Astrocyte (in vitro differentiated cells and primary cell): ENCODE measurements around the gene STXBP5.

ENCODE experiments used
- EZH2 ChIP-seq: IDR thresholded peaks from 2 replicates; pipeline ENCODE4 v1.6.1; 2012; ENCODE audit warnings: mild to moderate bottlenecking, low read length, inconsistent platforms; ENCODE audit not compliant: insufficient read depth
- TF ChIP-seq, protein P1 (sequence below): IDR thresholded peaks from 2 replicates; pipeline ENCODE4 v1.5.1; 2011; ENCODE audit warnings: low read depth, mild to moderate bottlenecking, inconsistent platforms, low read length, moderate library complexity; ENCODE audit not compliant: insufficient read depth

DNA sequence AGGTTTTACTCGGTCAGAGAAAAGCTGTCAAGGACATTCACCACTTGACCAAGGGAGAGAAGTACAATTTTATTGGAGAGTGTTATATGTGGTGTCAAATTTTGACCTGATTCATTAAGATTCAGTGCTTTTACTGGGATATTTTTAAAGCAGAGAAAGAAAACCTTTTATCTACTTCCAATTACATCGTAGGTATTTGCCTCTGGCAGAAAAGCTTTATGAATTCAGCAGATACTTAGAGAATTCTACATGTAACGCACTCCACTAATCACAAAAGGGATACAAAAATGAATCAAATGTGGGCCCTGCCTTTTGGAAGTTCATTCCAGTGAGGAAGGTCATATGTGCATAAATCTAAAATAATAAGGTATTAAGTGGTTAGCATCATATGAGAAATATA, 133.7 kb downstream of the STXBP5 start:
- TF ChIP-seq, protein P1, sequence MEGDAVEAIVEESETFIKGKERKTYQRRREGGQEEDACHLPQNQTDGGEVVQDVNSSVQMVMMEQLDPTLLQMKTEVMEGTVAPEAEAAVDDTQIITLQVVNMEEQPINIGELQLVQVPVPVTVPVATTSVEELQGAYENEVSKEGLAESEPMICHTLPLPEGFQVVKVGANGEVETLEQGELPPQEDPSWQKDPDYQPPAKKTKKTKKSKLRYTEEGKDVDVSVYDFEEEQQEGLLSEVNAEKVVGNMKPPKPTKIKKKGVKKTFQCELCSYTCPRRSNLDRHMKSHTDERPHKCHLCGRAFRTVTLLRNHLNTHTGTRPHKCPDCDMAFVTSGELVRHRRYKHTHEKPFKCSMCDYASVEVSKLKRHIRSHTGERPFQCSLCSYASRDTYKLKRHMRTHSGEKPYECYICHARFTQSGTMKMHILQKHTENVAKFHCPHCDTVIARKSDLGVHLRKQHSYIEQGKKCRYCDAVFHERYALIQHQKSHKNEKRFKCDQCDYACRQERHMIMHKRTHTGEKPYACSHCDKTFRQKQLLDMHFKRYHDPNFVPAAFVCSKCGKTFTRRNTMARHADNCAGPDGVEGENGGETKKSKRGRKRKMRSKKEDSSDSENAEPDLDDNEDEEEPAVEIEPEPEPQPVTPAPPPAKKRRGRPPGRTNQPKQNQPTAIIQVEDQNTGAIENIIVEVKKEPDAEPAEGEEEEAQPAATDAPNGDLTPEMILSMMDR = no peak
- TF ChIP-seq EZH2 = no peak
